AG08396 (cell line): ENCODE results near the gene RHBDL2.
"Not testable (repeated sequence)": the region's sequence is repeated elsewhere in the genome, so short reads cannot be mapped to it uniquely, and the experiment has no call there.

Experiments used
- DNase-seq: peaks from one replicate; pipeline ENCODE4 v3.0.0; 2012; ENCODE audit warnings: low spot score, mixed read lengths

The RHBDL2 gene

GRCh38 chr1:38941527-38942019 lies at the start of gene RHBDL2:
Gene RHBDL2 (minus strand): TSS chr1:38941830. CDS start chr1:38919212, 22,618 bp downstream.
- DNase-seq = peak; percentile 83

GRCh38 chr1:38990738-38991637 lies 49.4 kb upstream of the RHBDL2 start, which contains the start of gene AKIRIN1:
Gene AKIRIN1 (plus strand): TSS chr1:38991276. CDS start chr1:38991381, 105 bp downstream.
- DNase-seq = peak; percentile 100

GRCh38 chr1:38990386-38990737 lies 48.7 kb upstream of the RHBDL2 start:
- DNase-seq = peak; percentile 18

- no peak for DNase-seq
Observed at GRCh38 chr1:38989979-38990378, 48.3 kb upstream of the RHBDL2 start.

GRCh38 chr1:38979380-38979779 lies 37.8 kb upstream of the RHBDL2 start:
- not testable (repeated sequence) for DNase-seq

GRCh38 chr1:38978245-38978542 lies 36.6 kb upstream of the RHBDL2 start:
- not testable (repeated sequence) for DNase-seq

GRCh38 chr1:38977399-38978244 lies 36.0 kb upstream of the RHBDL2 start:
- not testable (repeated sequence) for DNase-seq

GRCh38 chr1:38973659-38974437 lies 32.2 kb upstream of the RHBDL2 start:
- no peak for DNase-seq

GRCh38 chr1:38973145-38973544 lies 31.5 kb upstream of the RHBDL2 start:
- DNase-seq = not testable (repeated sequence)

- no peak for DNase-seq
Observed at GRCh38 chr1:38964140-38964548, 22.5 kb upstream of the RHBDL2 start.

- DNase-seq = no peak
Observed at GRCh38 chr1:38962560-38962959, 20.9 kb upstream of the RHBDL2 start.

GRCh38 chr1:38962113-38962512 lies 20.5 kb upstream of the RHBDL2 start:
- DNase-seq = no peak

- no peak for DNase-seq
Observed at GRCh38 chr1:38958967-38959366, 17.3 kb upstream of the RHBDL2 start.

GRCh38 chr1:38953433-38953860 lies 11.8 kb upstream of the RHBDL2 start:
- no peak for DNase-seq

GRCh38 chr1:38950553-38950952 lies 8.9 kb upstream of the RHBDL2 start:
- no peak for DNase-seq

- no peak for DNase-seq
Observed at GRCh38 chr1:38944547-38944946, 2.9 kb upstream of the RHBDL2 start.

GRCh38 chr1:38942664-38943428 lies 1.2 kb upstream of the RHBDL2 start:
- DNase-seq = no peak

GRCh38 chr1:38941093-38941492 lies 537 bp downstream of the RHBDL2 start:
- DNase-seq = no peak

- no peak for DNase-seq
Observed at GRCh38 chr1:38940339-38941047, 1.1 kb downstream of the RHBDL2 start.

GRCh38 chr1:38938722-38939260 lies 2.8 kb downstream of the RHBDL2 start:
- no peak for DNase-seq
